Esophagus squamous epithelium (tissue), 5 donors: ENCODE data around the gene TCIRG1. TPM values are rescaled to one million over a fixed set of nuclear protein-coding genes. Genes with fewer than 3 reads are reported as not detected.
A peak's percentile ranks its signal among the peaks of the same experiment; 100 is the strongest.

Experiments used
- DNase-seq: peaks from one replicate; lab custom pipeline; 2025; lab: John Stamatoyannopoulos, UW
- H3K27ac ChIP-seq, 4 donors: fragments of 200-600 bp; sonication (generic); one replicate each; pipeline ENCODE4 v1.5.1; 2016 to 2019; ENCODE audit warnings: mild to moderate bottlenecking in 1 of 4
- H3K27me3 ChIP-seq, 4 donors: fragments of 200-600 bp; sonication (generic); 1 replicate in 3 of 4; 2 replicates in 1 of 4; pipeline versions ENCODE4 v1.5.1 to v1.6.0; 2017 to 2021; ENCODE audit warnings: antibody characterized with exemption in 1 of 4
- H3K36me3 ChIP-seq, 3 donors: fragments of 200-600 bp; sonication (generic); one replicate each; pipeline ENCODE4 v1.5.1; 2016 to 2019
- H3K4me1 ChIP-seq, 3 donors: fragments of 200-600 bp; sonication (generic); one replicate each; pipeline ENCODE4 v1.5.1; 2017 to 2019
- H3K4me3 ChIP-seq, 4 donors: fragments of 200-600 bp; sonication (generic); 1 replicate in 3 of 4; 2 replicates in 1 of 4; pipeline ENCODE4 v1.5.1; 2016 to 2019; ENCODE audit warnings: mild to moderate bottlenecking in 2 of 4, moderate library complexity in 1 of 4
- H3K9me3 ChIP-seq, 3 donors: fragments of 200-600 bp; sonication (generic); one replicate each; pipeline ENCODE4 v1.5.1; 2016 to 2019
- POLR2A ChIP-seq, 4 donors: fragments of 450-650 bp; IDR thresholded peaks; one replicate each; pipeline ENCODE4 v1.6.1; 2017; ENCODE audit warnings: antibody characterized with exemption in 4 of 4, mild to moderate bottlenecking in 4 of 4, moderate library complexity in 3 of 4
- WGBS, 2 donors: methylation state at CpG; one replicate each; pipeline ENCODE4 v1.1.5; 2018; 5-methylcytosine and 5-hydroxymethylcytosine counted together
- intact Hi-C: fragments of 100-400 bp; cut with DNase I; formaldehyde crosslinking; loops from one replicate; pipeline ENCODE4 v1.15.0; 2022
- small RNA-seq, 4 donors: library from RNA; depleted of rRNA; stranded (forward); fragments of <200 nt; gene quantifications; one replicate each; pipeline ENCODE3, GENCODE V24; 2016
- total RNA-seq, 4 donors: library from RNA; depleted of rRNA; stranded (reverse); fragments of >200 nt; gene quantifications; one replicate each; pipeline ENCODE4 v1.1.0, GENCODE V29; 2016
- TF ChIP-seq, protein P1 (sequence below), 6 experiments: fragments of 450-650 bp in 4 of 6; fragments of 200-600 bp in 2 of 6; sonication (generic) in 2 of 6; IDR thresholded peaks; one replicate each; pipeline ENCODE4 v1.5.1; 2016 to 2019; ENCODE audit warnings: antibody characterized with exemption in 6 of 6, mild to moderate bottlenecking in 4 of 6, moderate library complexity in 4 of 6
- donor health status: DM: yes; HTN: yes; CAD: no.

TCIRG1 gene
- total RNA-seq, 4 donors from 2014 or later: 46.6 to 70.5 (median 63.5) TPM

DNA sequence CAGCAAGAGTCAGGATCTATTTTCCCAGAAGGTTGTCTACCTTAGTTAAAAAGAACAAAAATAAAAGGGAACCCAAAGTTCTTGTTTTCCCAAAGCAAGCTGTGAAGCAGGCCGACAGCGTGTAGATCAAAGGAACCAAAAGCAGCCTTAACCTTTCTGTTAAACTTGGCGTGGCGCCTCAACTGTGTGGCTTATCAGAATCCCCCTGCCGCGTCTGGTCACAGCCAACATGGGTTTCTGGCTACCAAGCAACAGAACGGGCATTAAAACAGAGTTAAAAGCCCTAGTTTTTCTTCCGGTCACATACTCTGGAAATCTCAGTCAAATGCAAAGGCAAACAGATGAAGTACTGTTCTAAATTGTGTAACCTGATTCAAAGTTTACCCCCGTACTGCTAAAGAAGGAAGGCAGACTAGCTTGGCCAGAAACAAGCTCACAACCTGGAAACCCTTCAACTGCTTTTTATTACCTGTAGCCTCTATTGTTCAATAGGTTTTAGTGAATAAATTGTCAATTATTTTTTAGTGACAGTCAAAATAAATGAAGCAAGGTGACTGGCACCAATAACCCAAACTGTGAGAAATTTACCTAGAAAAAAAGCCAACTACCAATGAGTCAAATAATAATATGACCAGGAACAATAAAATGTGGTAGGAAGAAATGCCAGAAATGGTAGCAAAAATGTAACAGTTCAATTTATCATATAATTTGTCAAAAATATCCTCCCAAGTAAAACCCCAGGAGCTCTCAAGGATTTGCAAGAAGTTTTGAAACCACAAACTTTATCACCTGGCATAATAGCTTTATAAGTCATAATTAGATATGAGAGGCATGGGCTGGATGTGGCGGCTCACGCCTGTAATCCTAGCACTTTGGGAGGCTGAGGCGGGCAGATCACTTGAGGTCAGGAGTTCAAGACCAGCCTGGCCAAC lies 60.9 kb downstream of the TCIRG1 start:
- H3K36me3 ChIP-seq: no peaks in the 10 kb centered on the region
- peak overlapping the region in 1 of 4 donors; percentile 12 for H3K4me3 ChIP-seq
- DNase-seq: no peak
- WGBS, 2 donors: 43 to 44% methylated on average over 12 of the region's 12 CpGs
- peak overlapping the region in 3 of 4 donors; percentile 26 to 64 (median 34) for H3K27ac ChIP-seq
- intact Hi-C loops: no loop called here
- H3K4me1 ChIP-seq: peaks cover 0 to 15% (median 6%) of the 10 kb centered on the region in 3 donors
- TF ChIP-seq, protein P1, sequence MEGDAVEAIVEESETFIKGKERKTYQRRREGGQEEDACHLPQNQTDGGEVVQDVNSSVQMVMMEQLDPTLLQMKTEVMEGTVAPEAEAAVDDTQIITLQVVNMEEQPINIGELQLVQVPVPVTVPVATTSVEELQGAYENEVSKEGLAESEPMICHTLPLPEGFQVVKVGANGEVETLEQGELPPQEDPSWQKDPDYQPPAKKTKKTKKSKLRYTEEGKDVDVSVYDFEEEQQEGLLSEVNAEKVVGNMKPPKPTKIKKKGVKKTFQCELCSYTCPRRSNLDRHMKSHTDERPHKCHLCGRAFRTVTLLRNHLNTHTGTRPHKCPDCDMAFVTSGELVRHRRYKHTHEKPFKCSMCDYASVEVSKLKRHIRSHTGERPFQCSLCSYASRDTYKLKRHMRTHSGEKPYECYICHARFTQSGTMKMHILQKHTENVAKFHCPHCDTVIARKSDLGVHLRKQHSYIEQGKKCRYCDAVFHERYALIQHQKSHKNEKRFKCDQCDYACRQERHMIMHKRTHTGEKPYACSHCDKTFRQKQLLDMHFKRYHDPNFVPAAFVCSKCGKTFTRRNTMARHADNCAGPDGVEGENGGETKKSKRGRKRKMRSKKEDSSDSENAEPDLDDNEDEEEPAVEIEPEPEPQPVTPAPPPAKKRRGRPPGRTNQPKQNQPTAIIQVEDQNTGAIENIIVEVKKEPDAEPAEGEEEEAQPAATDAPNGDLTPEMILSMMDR (IDR thresholded peaks at IDR 0.05): no peak
- TF ChIP-seq POLR2A (IDR thresholded peaks at IDR 0.05): no peak
- no peaks in the 10 kb centered on the region for H3K9me3 ChIP-seq
- H3K27me3 ChIP-seq: no peaks in the 10 kb centered on the region

Small RNA genes lying within 50 kb of the gene (small RNA-seq; reads per million reads assigned to genes)
- 0 to 0.15 (median 0) reads per million in 4 donors for gene MIR6753

Other genes with a start within 250 kb of the TCIRG1 start
- 10 to 100 TPM; 13.5 to 38.0 (median 31.5) TPM for gene UNC93B1, start 34.9 kb upstream of the TCIRG1 start, total RNA-seq
- gene ALDH3B1, start 28.7 kb upstream of the TCIRG1 start, total RNA-seq: 10 to 100 TPM in 2 of 4 donors, 1 to 10 TPM in 2; 1.6 to 15.7 (median 8.0) TPM
- gene NDUFS8, start 8.3 kb upstream of the TCIRG1 start, total RNA-seq: 100 to 1,000 TPM; 112 to 192 (median 135) TPM
- gene CHKA, start 82.4 kb downstream of the TCIRG1 start, total RNA-seq: 10 to 100 TPM in 1 of 4 donors, 1 to 10 TPM in 3; 1.1 to 13.0 (median 4.2) TPM
- gene KMT5B, start 174.3 kb downstream of the TCIRG1 start, total RNA-seq: 10 to 100 TPM; 18.4 to 37.6 (median 21.9) TPM
- gene C11orf24, start 232.9 kb downstream of the TCIRG1 start, total RNA-seq: 10 to 100 TPM; 11.4 to 23.3 (median 12.6) TPM